ENCODE results near the gene GABBR2. TPM values are rescaled to one million over a fixed set of nuclear protein-coding genes. Genes with fewer than 3 reads are reported as not detected.

Gene GABBR2
- total and polyA plus RNA-seq, 9 of the 15 experiments (the other 6 are each of a cell fraction or from before 2014, with no cell fraction given), result 0.15 to 1.9 (median 0.32) TPM

DNA sequence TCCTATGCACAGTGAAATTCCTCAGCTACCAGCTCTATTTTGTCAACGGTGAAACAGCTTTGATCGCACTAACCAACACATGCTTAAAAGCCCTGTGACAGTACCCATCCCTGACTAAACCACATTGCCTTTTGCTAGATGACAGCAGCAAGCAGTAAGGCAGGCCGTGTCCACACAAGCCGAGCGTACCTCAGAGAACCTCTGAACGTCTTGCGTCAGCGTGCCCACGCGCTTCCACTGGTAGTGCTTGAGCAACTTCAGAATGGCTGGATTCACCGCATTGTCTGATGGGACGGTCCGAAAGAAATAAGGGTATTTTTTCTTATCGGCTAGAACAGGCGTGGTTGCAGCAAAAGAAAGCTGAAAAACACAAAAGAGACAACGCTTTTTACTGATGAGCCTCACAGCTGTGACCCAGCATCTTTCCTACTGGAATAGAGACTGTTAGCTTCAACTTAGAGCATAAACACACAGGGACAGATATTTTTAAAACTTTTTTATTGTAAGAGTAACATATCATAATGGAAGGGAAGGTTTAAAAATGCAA is 167.0 kb downstream of the GABBR2 start (continued):
- TF ChIP-seq, protein P1, sequence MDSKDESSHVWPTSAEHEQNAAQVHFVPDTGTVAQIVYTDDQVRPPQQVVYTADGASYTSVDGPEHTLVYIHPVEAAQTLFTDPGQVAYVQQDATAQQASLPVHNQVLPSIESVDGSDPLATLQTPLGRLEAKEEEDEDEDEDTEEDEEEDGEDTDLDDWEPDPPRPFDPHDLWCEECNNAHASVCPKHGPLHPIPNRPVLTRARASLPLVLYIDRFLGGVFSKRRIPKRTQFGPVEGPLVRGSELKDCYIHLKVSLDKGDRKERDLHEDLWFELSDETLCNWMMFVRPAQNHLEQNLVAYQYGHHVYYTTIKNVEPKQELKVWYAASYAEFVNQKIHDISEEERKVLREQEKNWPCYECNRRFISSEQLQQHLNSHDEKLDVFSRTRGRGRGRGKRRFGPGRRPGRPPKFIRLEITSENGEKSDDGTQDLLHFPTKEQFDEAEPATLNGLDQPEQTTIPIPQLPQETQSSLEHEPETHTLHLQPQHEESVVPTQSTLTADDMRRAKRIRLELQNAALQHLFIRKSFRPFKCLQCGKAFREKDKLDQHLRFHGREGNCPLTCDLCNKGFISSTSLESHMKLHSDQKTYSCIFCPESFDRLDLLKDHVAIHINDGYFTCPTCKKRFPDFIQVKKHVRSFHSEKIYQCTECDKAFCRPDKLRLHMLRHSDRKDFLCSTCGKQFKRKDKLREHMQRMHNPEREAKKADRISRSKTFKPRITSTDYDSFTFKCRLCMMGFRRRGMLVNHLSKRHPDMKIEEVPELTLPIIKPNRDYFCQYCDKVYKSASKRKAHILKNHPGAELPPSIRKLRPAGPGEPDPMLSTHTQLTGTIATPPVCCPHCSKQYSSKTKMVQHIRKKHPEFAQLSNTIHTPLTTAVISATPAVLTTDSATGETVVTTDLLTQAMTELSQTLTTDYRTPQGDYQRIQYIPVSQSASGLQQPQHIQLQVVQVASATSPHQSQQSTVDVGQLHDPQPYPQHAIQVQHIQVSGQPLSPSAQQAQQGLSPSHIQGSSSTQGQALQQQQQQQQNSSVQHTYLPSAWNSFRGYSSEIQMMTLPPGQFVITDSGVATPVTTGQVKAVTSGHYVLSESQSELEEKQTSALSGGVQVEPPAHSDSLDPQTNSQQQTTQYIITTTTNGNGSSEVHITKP (IDR thresholded peaks at IDR 0.05; ENCODE audit: partially characterized antibody), result peak; percentile 13
- 0 out of 4 replicates have a peak, but pooled peaks of 1 of the 2 experiments have one; percentile 12 for TF ChIP-seq KDM1A (IDR thresholded peaks at IDR 0.05)
- peak; percentile 26; the same call in 1 of the 2 replicates for TF ChIP-seq TCF3 (CRISPR knock-in tag; IDR thresholded peaks at IDR 0.05)
- peak; percentile 78 for TF ChIP-seq SOX6 (IDR thresholded peaks at IDR 0.05)
- TF ChIP-seq, protein P2, sequence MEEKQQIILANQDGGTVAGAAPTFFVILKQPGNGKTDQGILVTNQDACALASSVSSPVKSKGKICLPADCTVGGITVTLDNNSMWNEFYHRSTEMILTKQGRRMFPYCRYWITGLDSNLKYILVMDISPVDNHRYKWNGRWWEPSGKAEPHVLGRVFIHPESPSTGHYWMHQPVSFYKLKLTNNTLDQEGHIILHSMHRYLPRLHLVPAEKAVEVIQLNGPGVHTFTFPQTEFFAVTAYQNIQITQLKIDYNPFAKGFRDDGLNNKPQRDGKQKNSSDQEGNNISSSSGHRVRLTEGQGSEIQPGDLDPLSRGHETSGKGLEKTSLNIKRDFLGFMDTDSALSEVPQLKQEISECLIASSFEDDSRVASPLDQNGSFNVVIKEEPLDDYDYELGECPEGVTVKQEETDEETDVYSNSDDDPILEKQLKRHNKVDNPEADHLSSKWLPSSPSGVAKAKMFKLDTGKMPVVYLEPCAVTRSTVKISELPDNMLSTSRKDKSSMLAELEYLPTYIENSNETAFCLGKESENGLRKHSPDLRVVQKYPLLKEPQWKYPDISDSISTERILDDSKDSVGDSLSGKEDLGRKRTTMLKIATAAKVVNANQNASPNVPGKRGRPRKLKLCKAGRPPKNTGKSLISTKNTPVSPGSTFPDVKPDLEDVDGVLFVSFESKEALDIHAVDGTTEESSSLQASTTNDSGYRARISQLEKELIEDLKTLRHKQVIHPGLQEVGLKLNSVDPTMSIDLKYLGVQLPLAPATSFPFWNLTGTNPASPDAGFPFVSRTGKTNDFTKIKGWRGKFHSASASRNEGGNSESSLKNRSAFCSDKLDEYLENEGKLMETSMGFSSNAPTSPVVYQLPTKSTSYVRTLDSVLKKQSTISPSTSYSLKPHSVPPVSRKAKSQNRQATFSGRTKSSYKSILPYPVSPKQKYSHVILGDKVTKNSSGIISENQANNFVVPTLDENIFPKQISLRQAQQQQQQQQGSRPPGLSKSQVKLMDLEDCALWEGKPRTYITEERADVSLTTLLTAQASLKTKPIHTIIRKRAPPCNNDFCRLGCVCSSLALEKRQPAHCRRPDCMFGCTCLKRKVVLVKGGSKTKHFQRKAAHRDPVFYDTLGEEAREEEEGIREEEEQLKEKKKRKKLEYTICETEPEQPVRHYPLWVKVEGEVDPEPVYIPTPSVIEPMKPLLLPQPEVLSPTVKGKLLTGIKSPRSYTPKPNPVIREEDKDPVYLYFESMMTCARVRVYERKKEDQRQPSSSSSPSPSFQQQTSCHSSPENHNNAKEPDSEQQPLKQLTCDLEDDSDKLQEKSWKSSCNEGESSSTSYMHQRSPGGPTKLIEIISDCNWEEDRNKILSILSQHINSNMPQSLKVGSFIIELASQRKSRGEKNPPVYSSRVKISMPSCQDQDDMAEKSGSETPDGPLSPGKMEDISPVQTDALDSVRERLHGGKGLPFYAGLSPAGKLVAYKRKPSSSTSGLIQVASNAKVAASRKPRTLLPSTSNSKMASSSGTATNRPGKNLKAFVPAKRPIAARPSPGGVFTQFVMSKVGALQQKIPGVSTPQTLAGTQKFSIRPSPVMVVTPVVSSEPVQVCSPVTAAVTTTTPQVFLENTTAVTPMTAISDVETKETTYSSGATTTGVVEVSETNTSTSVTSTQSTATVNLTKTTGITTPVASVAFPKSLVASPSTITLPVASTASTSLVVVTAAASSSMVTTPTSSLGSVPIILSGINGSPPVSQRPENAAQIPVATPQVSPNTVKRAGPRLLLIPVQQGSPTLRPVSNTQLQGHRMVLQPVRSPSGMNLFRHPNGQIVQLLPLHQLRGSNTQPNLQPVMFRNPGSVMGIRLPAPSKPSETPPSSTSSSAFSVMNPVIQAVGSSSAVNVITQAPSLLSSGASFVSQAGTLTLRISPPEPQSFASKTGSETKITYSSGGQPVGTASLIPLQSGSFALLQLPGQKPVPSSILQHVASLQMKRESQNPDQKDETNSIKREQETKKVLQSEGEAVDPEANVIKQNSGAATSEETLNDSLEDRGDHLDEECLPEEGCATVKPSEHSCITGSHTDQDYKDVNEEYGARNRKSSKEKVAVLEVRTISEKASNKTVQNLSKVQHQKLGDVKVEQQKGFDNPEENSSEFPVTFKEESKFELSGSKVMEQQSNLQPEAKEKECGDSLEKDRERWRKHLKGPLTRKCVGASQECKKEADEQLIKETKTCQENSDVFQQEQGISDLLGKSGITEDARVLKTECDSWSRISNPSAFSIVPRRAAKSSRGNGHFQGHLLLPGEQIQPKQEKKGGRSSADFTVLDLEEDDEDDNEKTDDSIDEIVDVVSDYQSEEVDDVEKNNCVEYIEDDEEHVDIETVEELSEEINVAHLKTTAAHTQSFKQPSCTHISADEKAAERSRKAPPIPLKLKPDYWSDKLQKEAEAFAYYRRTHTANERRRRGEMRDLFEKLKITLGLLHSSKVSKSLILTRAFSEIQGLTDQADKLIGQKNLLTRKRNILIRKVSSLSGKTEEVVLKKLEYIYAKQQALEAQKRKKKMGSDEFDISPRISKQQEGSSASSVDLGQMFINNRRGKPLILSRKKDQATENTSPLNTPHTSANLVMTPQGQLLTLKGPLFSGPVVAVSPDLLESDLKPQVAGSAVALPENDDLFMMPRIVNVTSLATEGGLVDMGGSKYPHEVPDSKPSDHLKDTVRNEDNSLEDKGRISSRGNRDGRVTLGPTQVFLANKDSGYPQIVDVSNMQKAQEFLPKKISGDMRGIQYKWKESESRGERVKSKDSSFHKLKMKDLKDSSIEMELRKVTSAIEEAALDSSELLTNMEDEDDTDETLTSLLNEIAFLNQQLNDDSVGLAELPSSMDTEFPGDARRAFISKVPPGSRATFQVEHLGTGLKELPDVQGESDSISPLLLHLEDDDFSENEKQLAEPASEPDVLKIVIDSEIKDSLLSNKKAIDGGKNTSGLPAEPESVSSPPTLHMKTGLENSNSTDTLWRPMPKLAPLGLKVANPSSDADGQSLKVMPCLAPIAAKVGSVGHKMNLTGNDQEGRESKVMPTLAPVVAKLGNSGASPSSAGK (IDR thresholded peaks at IDR 0.05), result 0 out of 2 replicates have a peak, but pooled peaks have one; percentile 14
- peak; percentile 88 for TF ChIP-seq CEBPB (tag; IDR thresholded peaks at IDR 0.05)
- no peak for TF ChIP-seq CXXC5 (CRISPR knock-in tag; IDR thresholded peaks at IDR 0.05)
- no peak for TF ChIP-seq PHB2 (IDR thresholded peaks at IDR 0.05; ENCODE audit: low read depth)
- TF ChIP-seq MYC (IDR thresholded peaks at IDR 0.05; ENCODE audit: low read depth, low read length), result 0 out of 2 replicates have a peak, but pooled peaks have one; percentile 38
- no peak for TF ChIP-seq MYC (CRISPR knock-in tag; IDR thresholded peaks at IDR 0.05; ENCODE audit: borderline replicate concordance, low read depth)
- TF ChIP-seq, protein P3, sequence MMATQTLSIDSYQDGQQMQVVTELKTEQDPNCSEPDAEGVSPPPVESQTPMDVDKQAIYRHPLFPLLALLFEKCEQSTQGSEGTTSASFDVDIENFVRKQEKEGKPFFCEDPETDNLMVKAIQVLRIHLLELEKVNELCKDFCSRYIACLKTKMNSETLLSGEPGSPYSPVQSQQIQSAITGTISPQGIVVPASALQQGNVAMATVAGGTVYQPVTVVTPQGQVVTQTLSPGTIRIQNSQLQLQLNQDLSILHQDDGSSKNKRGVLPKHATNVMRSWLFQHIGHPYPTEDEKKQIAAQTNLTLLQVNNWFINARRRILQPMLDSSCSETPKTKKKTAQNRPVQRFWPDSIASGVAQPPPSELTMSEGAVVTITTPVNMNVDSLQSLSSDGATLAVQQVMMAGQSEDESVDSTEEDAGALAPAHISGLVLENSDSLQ (IDR thresholded peaks at IDR 0.05), result no peak
- TF ChIP-seq ZNF253 (CRISPR knock-in tag; conservative IDR thresholded peaks at IDR 0.05), result no peak

Measured in K562 (cell line).